Measurements from ENCODE around the gene PNPLA3. TPM values are rescaled to one million over a fixed set of nuclear protein-coding genes. Genes with fewer than 3 reads are reported as not detected.

The PNPLA3 gene
- total and polyA plus RNA-seq, 7 donors: 1.3 TPM; not detected in 6

DNA sequence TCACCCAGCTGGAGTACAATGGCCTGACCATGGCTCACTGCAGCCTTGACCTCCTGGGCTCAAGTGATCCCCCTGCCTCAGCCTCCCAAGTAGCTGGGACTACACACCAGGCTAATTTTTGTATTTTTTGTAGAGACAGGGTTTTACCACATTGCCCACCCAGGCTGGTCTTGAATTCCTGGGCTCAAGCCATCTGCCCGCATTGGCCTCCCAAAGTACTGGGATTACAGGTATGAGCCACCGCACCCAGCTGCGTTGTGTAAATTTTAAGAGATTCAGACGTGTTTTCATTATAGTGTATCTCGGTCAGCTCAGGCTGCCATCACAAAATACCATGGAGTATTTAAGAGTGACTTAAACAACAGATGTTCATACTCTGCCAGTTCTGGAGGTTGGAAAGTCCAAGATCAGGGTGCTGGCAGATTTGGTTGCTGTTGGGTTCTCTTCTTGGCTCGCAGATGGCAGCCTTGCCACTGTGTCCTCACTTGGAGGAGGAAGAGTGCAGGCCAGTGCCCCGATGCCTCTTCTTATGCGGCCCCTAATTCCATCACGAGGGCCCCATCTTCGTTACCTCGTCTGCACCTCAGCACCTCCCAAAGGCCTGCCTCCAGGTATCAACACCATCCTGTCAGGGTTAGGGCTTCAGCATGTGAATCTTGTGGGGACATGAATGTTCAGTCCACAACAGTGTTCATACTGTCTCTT is 67.9 kb downstream of the PNPLA3 start:
- Histone ChIP-seq H3K36me3 (peaks cover 25 to 90% (median 33%) of the 10 kb centered on the region in 4 donors), H3K27me3 (no peaks in the 10 kb centered on the region), H3K9me3 (no peaks in the 10 kb centered on the region), H3K27ac (no peak overlapping the region), H3K4me1 (peaks cover 0 to 8% (median 0%) of the 10 kb centered on the region in 4 donors), H3K4me3 (no peak overlapping the region)
- WGBS, 2 donors: 95 to 96% methylated on average over 11 of the region's 11 CpGs
- DNase-seq: peak; percentile 40
- TF ChIP-seq POLR2A (IDR thresholded peaks at IDR 0.05) (no peak), POLR2AphosphoS5 (IDR thresholded peaks at IDR 0.05) (no peak), EP300 (IDR thresholded peaks at IDR 0.05) (no peak)
- TF ChIP-seq, protein P1, sequence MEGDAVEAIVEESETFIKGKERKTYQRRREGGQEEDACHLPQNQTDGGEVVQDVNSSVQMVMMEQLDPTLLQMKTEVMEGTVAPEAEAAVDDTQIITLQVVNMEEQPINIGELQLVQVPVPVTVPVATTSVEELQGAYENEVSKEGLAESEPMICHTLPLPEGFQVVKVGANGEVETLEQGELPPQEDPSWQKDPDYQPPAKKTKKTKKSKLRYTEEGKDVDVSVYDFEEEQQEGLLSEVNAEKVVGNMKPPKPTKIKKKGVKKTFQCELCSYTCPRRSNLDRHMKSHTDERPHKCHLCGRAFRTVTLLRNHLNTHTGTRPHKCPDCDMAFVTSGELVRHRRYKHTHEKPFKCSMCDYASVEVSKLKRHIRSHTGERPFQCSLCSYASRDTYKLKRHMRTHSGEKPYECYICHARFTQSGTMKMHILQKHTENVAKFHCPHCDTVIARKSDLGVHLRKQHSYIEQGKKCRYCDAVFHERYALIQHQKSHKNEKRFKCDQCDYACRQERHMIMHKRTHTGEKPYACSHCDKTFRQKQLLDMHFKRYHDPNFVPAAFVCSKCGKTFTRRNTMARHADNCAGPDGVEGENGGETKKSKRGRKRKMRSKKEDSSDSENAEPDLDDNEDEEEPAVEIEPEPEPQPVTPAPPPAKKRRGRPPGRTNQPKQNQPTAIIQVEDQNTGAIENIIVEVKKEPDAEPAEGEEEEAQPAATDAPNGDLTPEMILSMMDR (IDR thresholded peaks at IDR 0.05): no peak
- intact Hi-C loops (cut with DNase I): loop anchor here (5.0 to 10.0 kb wide), 2 partner anchors 96 to 333 kb away; no protein-coding TSS in a partner anchor

DNA sequence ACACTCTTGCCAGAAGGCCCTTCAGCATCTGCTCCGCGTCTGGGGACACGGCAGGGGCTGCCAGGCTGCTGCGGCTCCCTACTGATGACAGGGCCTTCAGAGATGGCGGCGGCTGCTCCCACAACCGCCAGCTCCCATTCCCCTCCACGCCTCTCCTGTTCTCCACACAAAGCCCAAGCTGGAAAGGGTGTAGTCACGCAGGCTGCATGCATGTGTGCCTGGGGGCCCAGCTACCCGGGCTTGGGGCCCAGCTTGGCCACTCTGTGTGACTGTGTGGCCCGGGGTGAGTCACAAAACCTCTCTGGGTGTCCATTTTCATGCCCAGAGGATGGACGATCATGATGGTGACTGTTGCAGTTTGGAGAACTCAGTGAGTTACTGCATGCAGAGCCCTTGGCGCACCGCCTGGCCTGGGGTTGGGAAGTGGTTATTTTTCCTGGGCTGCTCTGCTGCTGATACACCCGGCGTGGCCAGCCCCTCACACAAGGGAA is 68.8 kb downstream of the PNPLA3 start:
- Histone ChIP-seq H3K36me3 (peaks cover 25 to 90% (median 36%) of the 10 kb centered on the region in 4 donors), H3K9me3 (no peaks in the 10 kb centered on the region), H3K27ac (no peak overlapping the region), H3K27me3 (no peaks in the 10 kb centered on the region), H3K4me1 (peaks cover 0 to 8% (median 0%) of the 10 kb centered on the region in 4 donors), H3K4me3 (no peak overlapping the region)
- WGBS, 2 donors: 85 to 90% methylated on average over 16 of the region's 16 CpGs
- TF ChIP-seq POLR2A (IDR thresholded peaks at IDR 0.05) (no peak), EP300 (IDR thresholded peaks at IDR 0.05) (no peak), POLR2AphosphoS5 (IDR thresholded peaks at IDR 0.05) (no peak)
- TF ChIP-seq, protein P1 (IDR thresholded peaks at IDR 0.05): no peak
- intact Hi-C loops (cut with DNase I): loop anchor here (5.0 to 10.0 kb wide), 2 partner anchors 95 to 332 kb away; no protein-coding TSS in a partner anchor
- DNase-seq: peak; percentile 50

DNA sequence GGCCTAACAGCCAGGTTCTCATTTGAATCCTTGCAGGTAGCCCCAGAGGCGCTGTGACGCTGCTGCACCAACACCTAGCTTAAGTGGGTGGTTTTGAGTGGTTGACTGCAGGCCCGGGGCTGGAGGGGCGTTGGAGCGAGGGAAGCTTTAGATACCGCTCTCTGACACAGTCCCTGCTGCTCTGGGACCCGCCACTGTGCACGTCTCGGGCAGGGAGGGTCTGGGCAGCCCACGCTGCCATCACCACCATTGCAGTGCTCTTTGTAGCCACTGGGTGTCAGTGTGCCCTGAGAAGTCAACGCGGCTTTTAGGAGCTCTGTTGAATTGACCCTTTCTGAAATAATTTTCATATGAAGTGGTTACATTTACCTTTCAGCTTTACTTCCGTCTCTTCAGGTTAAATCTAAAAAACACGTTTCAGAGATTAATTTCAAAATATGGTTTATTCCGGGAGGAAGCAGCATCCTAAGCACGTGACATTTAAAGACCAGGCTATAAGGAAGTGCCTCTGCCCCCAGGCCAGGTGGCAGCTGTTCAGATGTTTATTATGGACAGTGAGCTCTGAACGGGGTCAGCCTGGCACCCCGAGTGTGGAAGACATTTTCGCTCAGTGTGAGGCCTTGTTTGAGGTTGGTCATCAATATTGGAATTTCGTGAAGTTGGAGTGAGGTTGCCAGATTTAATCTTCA is 69.6 kb downstream of the PNPLA3 start:
- H3K4me1 ChIP-seq: peaks cover 0 to 8% (median 0%) of the 10 kb centered on the region in 4 donors
- TF ChIP-seq, protein P1 (IDR thresholded peaks at IDR 0.05): peak; percentile 90 to 95 (median 92)
- TF ChIP-seq EP300 (IDR thresholded peaks at IDR 0.05): no peak
- peak; percentile 65 for DNase-seq
- no peaks in the 10 kb centered on the region for H3K9me3 ChIP-seq
- no peaks in the 10 kb centered on the region for H3K27me3 ChIP-seq
- no peak overlapping the region for H3K4me3 ChIP-seq
- intact Hi-C loops (cut with DNase I): loop anchor here (1.0 to 10.0 kb wide), 3 partner anchors 94 to 633 kb away; no protein-coding TSS in a partner anchor
- 27 to 31% methylated on average over 20 of the region's 20 CpGs for WGBS, 2 donors
- peaks cover 25 to 92% (median 36%) of the 10 kb centered on the region in 4 donors for H3K36me3 ChIP-seq
- H3K27ac ChIP-seq: no peak overlapping the region

DNA sequence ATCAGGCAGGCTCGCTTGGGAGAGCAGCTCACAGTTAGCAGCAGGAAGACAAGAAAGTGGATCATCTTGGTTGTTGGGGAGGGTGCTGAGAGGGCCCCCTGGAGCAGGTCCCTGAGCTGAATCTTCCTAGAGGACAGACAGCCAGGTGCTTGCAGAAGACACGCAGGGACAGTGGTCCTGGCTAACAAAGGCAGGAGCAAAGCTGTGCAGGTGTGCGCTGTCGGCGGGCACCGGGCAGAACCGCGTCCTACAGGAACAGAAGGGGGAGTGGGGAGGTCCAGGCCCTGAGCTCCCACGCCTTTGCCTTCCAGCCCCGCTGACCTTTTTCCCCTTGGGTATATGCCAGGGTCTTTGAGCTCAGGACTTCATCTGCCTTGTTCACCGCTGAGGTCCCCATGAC is 70.4 kb downstream of the PNPLA3 start:
- intact Hi-C loops (cut with DNase I): loop anchor here (5.0 to 10.0 kb wide), 2 partner anchors 93 to 331 kb away; no protein-coding TSS in a partner anchor
- no peaks in the 10 kb centered on the region for H3K27me3 ChIP-seq
- 93 to 96% methylated on average over 11 of the region's 11 CpGs for WGBS, 2 donors
- H3K4me3 ChIP-seq: no peak overlapping the region
- no peak overlapping the region for H3K27ac ChIP-seq
- TF ChIP-seq EP300 (IDR thresholded peaks at IDR 0.05): no peak
- TF ChIP-seq, protein P1 (IDR thresholded peaks at IDR 0.05): no peak
- no peak for TF ChIP-seq POLR2AphosphoS5 (IDR thresholded peaks at IDR 0.05)
- no peak for TF ChIP-seq POLR2A (IDR thresholded peaks at IDR 0.05)
- peaks cover 25 to 92% (median 36%) of the 10 kb centered on the region in 4 donors for H3K36me3 ChIP-seq
- no peaks in the 10 kb centered on the region for H3K9me3 ChIP-seq
- peak; percentile 53 for DNase-seq
- H3K4me1 ChIP-seq: peaks cover 0 to 8% (median 0%) of the 10 kb centered on the region in 4 donors
